ENCODE measurements around the gene C1orf174.

GRCh38 chr1:3880429-3881192 lies 19.5 kb downstream of the C1orf174 start:
- TF ChIP-seq CTCF (IDR thresholded peaks at IDR 0.05; ENCODE audit: insufficient read depth, low read length, poor library complexity, severe bottlenecking) (no peak), EZH2phosphoT487 (conservative IDR thresholded peaks at IDR 0.05; ENCODE audit: low read length) (no peak)
